Kidney (tissue), 2 donors: ENCODE measurements around the gene PLXNB1. TPM values are rescaled to one million over a fixed set of nuclear protein-coding genes. Genes with fewer than 3 reads are reported as not detected.

Experiments
- polyA plus RNA-seq: library from polyadenylated mRNA; stranded (reverse); fragments of 350-450 nt; fragmentation: Illumina TruSeq; extraction: RNeasy Lipid Tissue Mini Kit (QIAGEN cat#74804); gene quantifications from one replicate; pipeline ENCODE4 v1.2.3, GENCODE V29; 2014; ENCODE audit warnings: low read depth, low replicate concordance; ENCODE audit not compliant: insufficient read depth
- total RNA-seq: library from RNA; stranded (reverse); fragmentation: NEBNext Ultra II Directional; extraction: Animal tissue kit (Norgen Biotek cat#: 25700); gene quantifications from one replicate; pipeline ENCODE4 v1.2.1, GENCODE V29; 2021
- donor health status: DM: yes; HTN: yes; CAD: no.

The PLXNB1 gene
- total and polyA plus RNA-seq, 2 donors from 2014 or later, result 101 to 224 TPM

Other genes with a start within 250 kb of the PLXNB1 start
- 0.88 TPM for gene CDC25A, start 241.7 kb downstream of the PLXNB1 start, total RNA-seq
- gene CDC25A, start 241.7 kb downstream of the PLXNB1 start, polyA plus RNA-seq, result 1.6 TPM
- not detected for gene CAMP, start 206.6 kb downstream of the PLXNB1 start, total RNA-seq
- gene CAMP, start 206.6 kb downstream of the PLXNB1 start, polyA plus RNA-seq, result not detected
- 13.3 TPM for gene ZNF589, start 189.0 kb downstream of the PLXNB1 start, total RNA-seq
- gene ZNF589, start 189.0 kb downstream of the PLXNB1 start, polyA plus RNA-seq, result 6.5 TPM
- 32.9 TPM for gene NME6, start 128.7 kb downstream of the PLXNB1 start, total RNA-seq
- 19.9 TPM for gene NME6, start 128.7 kb downstream of the PLXNB1 start, polyA plus RNA-seq
- not detected for gene SPINK8, start 96.4 kb downstream of the PLXNB1 start, total RNA-seq
- gene SPINK8, start 96.4 kb downstream of the PLXNB1 start, polyA plus RNA-seq, result not detected
- gene FBXW12, start 57.9 kb downstream of the PLXNB1 start, total RNA-seq, result not detected
- not detected for gene FBXW12, start 57.9 kb downstream of the PLXNB1 start, polyA plus RNA-seq
- 13.8 TPM for gene CCDC51, start 10.0 kb upstream of the PLXNB1 start, total RNA-seq
- 32.8 TPM for gene CCDC51, start 10.0 kb upstream of the PLXNB1 start, polyA plus RNA-seq
- gene TMA7, start 10.2 kb upstream of the PLXNB1 start, total RNA-seq, result 195 TPM
- 631 TPM for gene TMA7, start 10.2 kb upstream of the PLXNB1 start, polyA plus RNA-seq
- gene ATRIP, start 16.7 kb upstream of the PLXNB1 start, total RNA-seq, result 6.7 TPM
- 5.4 TPM for gene ATRIP, start 16.7 kb upstream of the PLXNB1 start, polyA plus RNA-seq
- gene SHISA5, start 74.1 kb upstream of the PLXNB1 start, total RNA-seq, result 214 TPM
- 157 TPM for gene SHISA5, start 74.1 kb upstream of the PLXNB1 start, polyA plus RNA-seq
- 4.6 TPM for gene PFKFB4, start 126.7 kb upstream of the PLXNB1 start, total RNA-seq
- gene PFKFB4, start 126.7 kb upstream of the PLXNB1 start, polyA plus RNA-seq, result 2.1 TPM
- gene UCN2, start 133.7 kb upstream of the PLXNB1 start, total RNA-seq, result not detected
- not detected for gene UCN2, start 133.7 kb upstream of the PLXNB1 start, polyA plus RNA-seq
- gene COL7A1, start 165.2 kb upstream of the PLXNB1 start, total RNA-seq, result 13.1 TPM
- 14.4 TPM for gene COL7A1, start 165.2 kb upstream of the PLXNB1 start, polyA plus RNA-seq
- gene UQCRC1, start 179.6 kb upstream of the PLXNB1 start, total RNA-seq, result 207 TPM
- 584 TPM for gene UQCRC1, start 179.6 kb upstream of the PLXNB1 start, polyA plus RNA-seq
- gene TMEM89, start 191.7 kb upstream of the PLXNB1 start, total RNA-seq, result not detected
- not detected for gene TMEM89, start 191.7 kb upstream of the PLXNB1 start, polyA plus RNA-seq
- 15.4 TPM for gene SLC26A6, start 205.4 kb upstream of the PLXNB1 start, total RNA-seq
- gene SLC26A6, start 205.4 kb upstream of the PLXNB1 start, polyA plus RNA-seq, result 20.6 TPM
- gene CELSR3, start 232.8 kb upstream of the PLXNB1 start, total RNA-seq, result 2.0 TPM
- 0.17 TPM for gene CELSR3, start 232.8 kb upstream of the PLXNB1 start, polyA plus RNA-seq